ENCODE results near the gene ARMCX6.

DNA sequence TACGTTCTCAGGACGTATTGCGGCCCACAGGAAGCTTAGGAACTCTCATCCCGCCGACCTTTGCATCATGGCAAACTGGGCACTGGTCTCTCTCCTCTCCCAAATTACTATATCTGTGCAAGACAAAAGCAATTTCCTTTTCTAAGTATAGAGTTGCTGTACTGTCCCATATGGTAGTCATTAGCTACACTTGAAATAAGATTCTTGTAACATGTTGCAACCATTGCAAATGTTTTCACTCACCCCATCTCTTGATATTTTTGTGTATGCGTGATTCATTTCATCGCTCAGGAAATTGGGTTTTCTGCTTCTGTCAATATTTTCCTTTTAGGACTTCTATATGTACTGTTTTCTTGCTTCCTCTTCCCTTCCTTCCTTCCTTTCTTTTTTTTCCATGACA lies 15.7 kb downstream of the ARMCX6 start:
- TF ChIP-seq, protein P1, sequence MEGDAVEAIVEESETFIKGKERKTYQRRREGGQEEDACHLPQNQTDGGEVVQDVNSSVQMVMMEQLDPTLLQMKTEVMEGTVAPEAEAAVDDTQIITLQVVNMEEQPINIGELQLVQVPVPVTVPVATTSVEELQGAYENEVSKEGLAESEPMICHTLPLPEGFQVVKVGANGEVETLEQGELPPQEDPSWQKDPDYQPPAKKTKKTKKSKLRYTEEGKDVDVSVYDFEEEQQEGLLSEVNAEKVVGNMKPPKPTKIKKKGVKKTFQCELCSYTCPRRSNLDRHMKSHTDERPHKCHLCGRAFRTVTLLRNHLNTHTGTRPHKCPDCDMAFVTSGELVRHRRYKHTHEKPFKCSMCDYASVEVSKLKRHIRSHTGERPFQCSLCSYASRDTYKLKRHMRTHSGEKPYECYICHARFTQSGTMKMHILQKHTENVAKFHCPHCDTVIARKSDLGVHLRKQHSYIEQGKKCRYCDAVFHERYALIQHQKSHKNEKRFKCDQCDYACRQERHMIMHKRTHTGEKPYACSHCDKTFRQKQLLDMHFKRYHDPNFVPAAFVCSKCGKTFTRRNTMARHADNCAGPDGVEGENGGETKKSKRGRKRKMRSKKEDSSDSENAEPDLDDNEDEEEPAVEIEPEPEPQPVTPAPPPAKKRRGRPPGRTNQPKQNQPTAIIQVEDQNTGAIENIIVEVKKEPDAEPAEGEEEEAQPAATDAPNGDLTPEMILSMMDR (IDR thresholded peaks at IDR 0.05 in 8 of 11, conservative IDR thresholded peaks at IDR 0.05 in 3 of 11) = no peak
- TF ChIP-seq POLR2AphosphoS5 (IDR thresholded peaks at IDR 0.05) (no peak), POLR2A (IDR thresholded peaks at IDR 0.05) (no peak)
